HG02642 (cell line): ENCODE measurements around the gene RPN2.

Source experiments
- ATAC-seq: cut with Tn5 transposase; IDR thresholded peaks from one replicate; pipeline ENCODE4 v1.9.1; 2021; ENCODE audit warnings: mild to moderate bottlenecking; ENCODE audit not compliant: unreplicated experiment, poor library complexity

Gene RPN2

GRCh38 chr20:37179683-37180524 lies 774 bp downstream of the RPN2 start:
- no peak for ATAC-seq

GRCh38 chr20:37185686-37186085 lies 6.6 kb downstream of the RPN2 start:
- no peak for ATAC-seq

GRCh38 chr20:37188787-37189186 lies 9.7 kb downstream of the RPN2 start:
- no peak for ATAC-seq

GRCh38 chr20:37189416-37190016 lies 10.4 kb downstream of the RPN2 start:
- ATAC-seq, result peak; percentile 34

GRCh38 chr20:37190354-37191112 lies 11.4 kb downstream of the RPN2 start:
- ATAC-seq, result no peak

- no peak for ATAC-seq
These were observed 13.2 kb downstream of the RPN2 start for GRCh38 chr20:37192137-37192854.

GRCh38 chr20:37193226-37193625 lies 14.1 kb downstream of the RPN2 start:
- no peak for ATAC-seq

GRCh38 chr20:37193821-37194220 lies 14.7 kb downstream of the RPN2 start:
- no peak for ATAC-seq

- no peak for ATAC-seq
These were observed 15.7 kb downstream of the RPN2 start for GRCh38 chr20:37194621-37195417.

- no peak for ATAC-seq
These were observed 20.0 kb downstream of the RPN2 start for GRCh38 chr20:37198932-37199660.

- ATAC-seq, result no peak
These were observed 21.2 kb downstream of the RPN2 start for GRCh38 chr20:37200376-37200775.

GRCh38 chr20:37200926-37201826 lies 22.0 kb downstream of the RPN2 start:
- ATAC-seq, result no peak

- no peak for ATAC-seq
These were observed 22.7 kb downstream of the RPN2 start for GRCh38 chr20:37201827-37202162.

- no peak for ATAC-seq
These were observed 23.3 kb downstream of the RPN2 start for GRCh38 chr20:37202267-37202943.

- ATAC-seq, result no peak
These were observed 24.9 kb downstream of the RPN2 start for GRCh38 chr20:37204056-37204455.

GRCh38 chr20:37205130-37205529 lies 26.0 kb downstream of the RPN2 start:
- no peak for ATAC-seq

- ATAC-seq, result no peak
These were observed 26.7 kb downstream of the RPN2 start for GRCh38 chr20:37205794-37206193.

- no peak for ATAC-seq
These were observed 28.0 kb downstream of the RPN2 start for GRCh38 chr20:37207171-37207570.
